Stimulated activated CD8-positive, alpha-beta memory T cell treated with anti-CD3 and anti-CD28 coated beads, Interleukin-15, amount 100 ng/mL, for 48 hours (primary cell): ENCODE results near the gene LDLRAD4.

Source experiments
- DNase-seq, 2 donors: peaks; one replicate each; pipeline ENCODE4 v3.0.0-alpha.2; 2020; ENCODE audit warnings: low read depth in 2 of 2

LDLRAD4 gene

GRCh38 chr18:13265008-13265910 is 46.7 kb downstream of the LDLRAD4 start:
- DNase-seq: peak; percentile 44 to 71

DNA sequence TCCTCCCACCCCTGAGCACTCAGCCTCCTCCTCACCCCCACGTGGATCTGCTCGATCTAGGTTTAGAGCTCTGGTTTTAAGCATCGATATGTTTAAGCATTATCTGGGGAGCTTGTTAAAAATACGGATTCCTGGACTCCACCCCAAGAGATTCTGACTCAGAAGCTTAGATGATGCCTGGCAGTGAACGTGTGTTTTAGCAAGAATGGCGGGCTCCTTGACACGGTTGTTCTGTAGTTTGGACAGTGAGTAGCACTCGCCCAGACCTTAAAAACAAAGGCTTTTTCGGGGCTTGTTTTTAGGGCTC is 47.3 kb downstream of the LDLRAD4 start:
- DNase-seq: no peak

DNA sequence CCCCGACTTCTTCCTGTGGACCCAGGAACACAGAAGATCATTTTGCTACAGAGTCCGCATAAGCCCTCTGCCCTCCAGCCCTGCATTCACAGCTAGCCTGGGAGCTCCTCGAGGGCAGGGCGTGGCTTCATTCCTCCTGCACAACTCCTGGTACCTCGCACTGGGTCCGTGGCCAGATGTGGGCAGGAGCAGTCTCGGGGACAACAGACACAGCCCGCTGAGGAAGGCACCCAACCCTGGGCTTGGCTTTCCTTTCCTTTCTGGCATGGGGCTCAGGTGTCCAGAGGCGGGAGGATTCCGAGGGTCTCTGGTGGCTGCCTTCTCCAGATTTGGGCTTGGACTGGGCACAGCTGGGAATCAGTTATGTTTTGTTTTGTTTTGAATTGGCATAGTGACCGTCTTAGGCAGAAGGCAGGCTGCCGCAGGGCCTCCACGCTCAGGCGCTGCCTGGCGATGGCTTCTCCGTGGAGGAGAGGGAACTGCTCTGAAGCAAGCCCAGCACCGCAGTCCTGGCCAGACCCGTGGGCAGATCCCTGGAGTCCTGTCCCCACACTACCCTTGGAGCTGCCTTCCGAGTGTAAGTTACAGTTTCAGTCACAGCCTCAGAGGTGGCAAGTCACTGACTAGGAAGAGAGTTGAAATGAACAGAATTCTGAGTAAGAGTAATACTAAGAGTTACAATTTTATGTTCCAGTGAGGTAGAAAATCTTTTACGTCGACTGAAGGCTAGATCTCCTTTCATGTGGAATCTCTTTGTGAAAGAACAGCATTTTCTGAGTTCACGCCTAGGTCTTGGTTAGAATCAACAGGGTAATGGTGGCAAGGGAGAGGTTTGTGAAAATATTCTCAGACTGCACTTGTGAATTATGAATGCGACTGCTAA is 47.9 kb downstream of the LDLRAD4 start:
- DNase-seq: peak; percentile 40 to 56

- DNase-seq: no peak
Measured at GRCh38 chr18:13267431-13267873, 48.9 kb downstream of the LDLRAD4 start.

DNA sequence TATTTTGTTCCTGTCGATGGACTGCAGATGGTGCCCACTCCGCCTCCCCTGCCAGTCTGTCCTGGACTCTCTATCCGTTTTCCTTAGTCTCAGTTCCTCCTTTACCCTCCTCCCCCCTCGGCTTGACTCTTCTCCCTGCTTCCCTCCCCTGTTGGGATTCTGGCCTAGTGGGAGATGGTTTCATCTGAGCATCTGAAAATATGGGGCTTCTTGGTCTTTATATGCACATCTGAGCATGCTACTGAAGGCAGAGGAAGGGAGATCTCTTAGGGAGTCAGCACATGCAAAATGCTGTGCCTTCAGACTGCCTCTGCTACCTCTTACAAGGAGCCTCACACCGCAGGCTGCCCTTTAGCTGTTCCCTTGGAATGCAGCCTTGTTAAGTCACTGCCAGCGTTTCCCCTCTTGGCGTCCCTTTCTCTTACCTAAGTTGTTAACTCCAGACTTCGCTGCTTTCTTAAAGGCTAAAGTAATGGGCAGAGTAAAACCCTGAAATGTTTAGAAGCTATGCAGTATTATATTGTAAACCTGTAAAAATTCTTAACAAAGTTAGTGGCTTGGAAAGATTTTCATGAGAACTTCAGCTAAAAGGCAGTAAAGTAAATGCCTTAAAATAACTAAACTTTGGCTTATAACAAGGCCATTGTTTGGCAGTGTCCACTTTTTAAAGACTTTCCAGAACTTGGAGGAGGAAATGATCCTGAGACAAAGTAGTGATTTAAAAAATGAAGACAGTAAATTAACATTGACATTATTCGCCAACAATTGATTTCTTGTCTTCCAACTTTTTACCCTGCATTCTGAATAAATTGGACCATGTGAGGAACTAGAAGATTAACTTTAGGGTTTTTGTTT is 49.8 kb downstream of the LDLRAD4 start:
- DNase-seq: no peak

- no peak for DNase-seq
Measured at GRCh38 chr18:13269013-13269280, 50.4 kb downstream of the LDLRAD4 start.

DNA sequence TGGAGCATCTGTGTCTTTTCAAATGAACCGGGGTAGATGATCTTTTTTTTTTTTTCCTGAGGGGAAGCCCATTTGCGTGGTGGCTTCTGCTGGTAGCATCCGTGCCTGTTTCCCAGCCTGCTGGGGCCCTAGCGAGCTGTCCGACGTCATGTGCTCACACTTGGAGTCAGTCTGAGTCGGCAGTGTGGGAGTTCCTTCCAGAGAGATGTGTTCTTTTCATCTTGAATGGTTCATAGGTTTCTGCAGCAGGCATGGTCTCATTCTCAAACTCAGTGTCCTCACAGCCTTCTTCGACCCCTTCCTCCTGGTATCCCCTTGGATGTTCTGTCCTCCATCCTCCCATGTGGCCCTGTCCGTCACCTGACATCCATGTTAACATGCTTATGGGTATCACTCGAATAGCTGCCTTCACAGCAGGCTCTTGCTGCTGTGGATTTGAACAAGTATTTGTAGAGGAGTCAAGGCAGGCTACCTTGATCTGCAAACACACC is 51.0 kb downstream of the LDLRAD4 start:
- no peak for DNase-seq

- no peak for DNase-seq
Measured at GRCh38 chr18:13270279-13270855, 51.8 kb downstream of the LDLRAD4 start.

- DNase-seq: no peak
Measured at GRCh38 chr18:13271302-13271911, 52.8 kb downstream of the LDLRAD4 start.

DNA sequence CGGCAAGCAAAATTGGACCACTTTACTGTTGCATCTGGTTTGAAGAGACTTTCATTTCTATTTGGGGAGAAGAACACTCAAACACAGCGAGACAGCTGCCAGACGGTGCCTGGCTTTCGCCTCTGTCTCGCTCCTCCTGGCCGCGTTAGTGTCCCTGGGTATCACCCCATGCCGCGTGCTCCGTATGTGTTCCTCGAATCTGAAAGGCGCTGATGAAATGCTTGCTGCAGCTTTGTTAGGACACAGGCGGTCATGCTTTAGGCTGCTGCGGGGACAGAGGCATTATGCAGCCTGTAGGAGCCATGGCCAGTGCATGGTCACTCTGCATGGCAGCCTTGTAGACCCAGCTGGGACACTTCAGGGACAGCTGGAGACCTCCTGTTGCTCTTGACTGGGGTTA is 53.9 kb downstream of the LDLRAD4 start:
- no peak for DNase-seq

DNA sequence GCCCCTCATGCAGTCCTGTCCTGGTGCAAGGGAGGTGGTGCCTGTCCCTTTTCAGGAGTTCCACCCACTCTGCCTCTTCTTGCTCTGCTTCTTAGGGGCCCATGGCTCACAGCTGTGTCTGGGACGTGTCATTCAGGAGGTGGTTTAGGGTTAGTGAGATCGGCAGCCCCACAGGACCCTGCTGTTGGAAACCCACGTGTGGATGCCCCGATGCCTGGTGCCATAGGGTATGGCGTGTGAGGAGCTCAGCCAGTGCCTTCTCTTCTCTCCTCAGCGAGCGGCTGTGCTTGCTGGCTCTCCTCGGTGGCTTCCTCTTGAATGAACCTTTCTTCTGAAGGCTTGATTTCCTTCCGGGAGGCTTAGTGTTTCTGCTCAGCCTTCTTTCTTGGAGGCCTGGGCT is 55.2 kb downstream of the LDLRAD4 start:
- no peak for DNase-seq

- no peak for DNase-seq
Measured at GRCh38 chr18:13275075-13275474, 56.5 kb downstream of the LDLRAD4 start.

GRCh38 chr18:13276530-13277520 is 58.3 kb downstream of the LDLRAD4 start:
- no peak for DNase-seq

DNA sequence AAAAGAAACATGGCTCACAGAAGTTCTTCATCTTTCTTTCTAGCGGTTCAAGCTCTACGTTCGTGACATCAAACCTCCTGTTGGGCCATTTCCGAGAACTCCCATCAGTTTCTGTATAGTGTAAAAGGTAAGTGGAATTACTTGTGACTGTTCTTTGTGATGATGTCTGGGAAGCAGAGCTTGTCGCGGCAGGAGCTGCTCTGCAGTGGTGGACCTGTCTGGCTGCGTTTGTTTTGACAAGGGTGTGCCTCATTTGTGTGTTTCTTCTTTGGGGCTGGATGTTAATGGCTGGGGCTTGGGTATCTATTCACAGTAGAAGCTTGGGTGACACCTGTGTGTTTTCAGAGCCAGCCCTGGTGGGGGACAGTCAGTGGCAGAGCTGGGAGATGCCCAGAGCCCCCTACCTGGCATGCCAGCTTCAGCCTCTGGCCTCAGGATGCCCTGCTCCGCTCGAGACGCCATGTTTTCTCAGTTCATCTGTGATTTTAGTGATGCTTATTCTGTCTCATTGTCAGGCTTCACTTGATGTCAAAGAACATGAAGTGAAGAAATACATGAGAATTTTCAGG is 59.6 kb downstream of the LDLRAD4 start:
- no peak for DNase-seq

DNA sequence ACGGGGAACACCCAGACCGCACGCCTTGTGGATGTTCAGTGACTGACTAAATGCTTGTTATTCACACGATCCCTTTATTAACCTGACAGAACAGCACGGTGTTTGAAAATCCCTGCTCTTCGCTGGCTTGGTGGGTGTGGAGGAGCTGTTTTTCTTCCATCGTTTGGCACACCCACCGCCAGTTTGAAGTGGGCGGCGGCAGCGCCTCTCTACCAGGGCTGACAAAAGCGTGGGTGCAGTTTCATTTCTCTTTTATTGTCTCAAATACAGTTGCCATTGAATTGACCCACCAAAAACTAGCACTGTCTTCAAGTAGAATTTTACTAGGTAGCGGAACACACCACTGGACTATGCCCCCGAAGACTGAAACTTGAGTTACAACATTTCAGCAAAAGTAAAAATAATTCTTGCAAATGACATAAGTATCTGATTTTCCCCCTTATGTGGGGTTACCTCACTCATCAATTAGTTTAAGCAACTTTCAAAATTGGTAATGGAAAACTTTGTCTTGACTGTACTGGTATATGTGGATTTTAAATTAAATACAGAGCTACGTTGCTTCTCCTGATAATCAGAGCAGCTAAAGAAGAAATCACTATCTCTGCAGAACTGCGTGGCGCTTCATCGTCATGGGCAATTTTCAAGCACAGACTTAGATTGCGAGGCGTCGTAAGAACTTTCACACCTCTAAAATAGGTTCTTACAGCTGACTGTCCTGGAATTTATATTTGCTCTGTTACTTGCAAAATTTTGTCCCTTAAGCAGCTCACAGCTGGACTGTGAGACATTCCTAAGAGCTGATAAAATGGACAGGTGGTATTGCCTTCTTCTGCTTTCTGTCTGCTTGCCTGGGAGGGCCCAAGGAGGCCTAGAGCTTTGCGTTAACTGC is 60.9 kb downstream of the LDLRAD4 start:
- DNase-seq: no peak

- DNase-seq: no peak
Measured at GRCh38 chr18:13280070-13280795, 61.7 kb downstream of the LDLRAD4 start.

GRCh38 chr18:13281406-13281805 is 62.8 kb downstream of the LDLRAD4 start:
- DNase-seq: no peak

DNA sequence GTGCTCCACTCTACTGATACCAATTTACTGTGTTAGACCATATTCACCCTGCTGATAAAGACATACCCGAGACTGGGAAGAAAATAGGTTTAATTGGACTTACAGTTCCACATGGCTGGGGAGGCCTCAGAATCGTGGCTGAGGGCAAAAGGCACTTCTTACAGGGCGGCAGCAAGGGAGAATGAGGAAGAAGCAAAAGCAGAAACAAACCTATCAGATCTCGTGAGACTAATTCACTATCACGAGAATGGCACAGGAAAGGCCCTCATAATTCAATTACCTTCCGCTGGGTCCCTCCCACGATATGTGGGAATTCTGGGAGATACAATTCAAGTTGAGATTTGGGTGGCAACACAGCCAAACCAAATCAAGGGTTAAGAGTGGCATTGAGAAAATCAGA is 65.2 kb downstream of the LDLRAD4 start:
- DNase-seq: no peak
